KOPT-K1 (cell line): ENCODE data around the gene TTLL5.

Experiments
- H3K27ac ChIP-seq: fragments of 200-600 bp; sonication (generic); 2 replicates; pipeline ENCODE4 v1.5.1; 2016; ENCODE audit warnings: antibody characterized with exemption, mild to moderate bottlenecking, low read depth, low read length; ENCODE audit not compliant: poor library complexity, severe bottlenecking
- H3K36me3 ChIP-seq: fragments of 200-600 bp; sonication (generic); 2 replicates; pipeline ENCODE4 v1.5.1; 2017; ENCODE audit warnings: antibody characterized with exemption, mild to moderate bottlenecking, low read length, moderate library complexity; ENCODE audit not compliant: insufficient read depth
- H3K9me3 ChIP-seq: fragments of 200-600 bp; sonication (generic); 2 replicates; pipeline ENCODE4 v1.5.1; 2017; ENCODE audit warnings: antibody characterized with exemption, low read length, mild to moderate bottlenecking; ENCODE audit not compliant: insufficient read depth, poor library complexity, severe bottlenecking

TTLL5 gene

DNA sequence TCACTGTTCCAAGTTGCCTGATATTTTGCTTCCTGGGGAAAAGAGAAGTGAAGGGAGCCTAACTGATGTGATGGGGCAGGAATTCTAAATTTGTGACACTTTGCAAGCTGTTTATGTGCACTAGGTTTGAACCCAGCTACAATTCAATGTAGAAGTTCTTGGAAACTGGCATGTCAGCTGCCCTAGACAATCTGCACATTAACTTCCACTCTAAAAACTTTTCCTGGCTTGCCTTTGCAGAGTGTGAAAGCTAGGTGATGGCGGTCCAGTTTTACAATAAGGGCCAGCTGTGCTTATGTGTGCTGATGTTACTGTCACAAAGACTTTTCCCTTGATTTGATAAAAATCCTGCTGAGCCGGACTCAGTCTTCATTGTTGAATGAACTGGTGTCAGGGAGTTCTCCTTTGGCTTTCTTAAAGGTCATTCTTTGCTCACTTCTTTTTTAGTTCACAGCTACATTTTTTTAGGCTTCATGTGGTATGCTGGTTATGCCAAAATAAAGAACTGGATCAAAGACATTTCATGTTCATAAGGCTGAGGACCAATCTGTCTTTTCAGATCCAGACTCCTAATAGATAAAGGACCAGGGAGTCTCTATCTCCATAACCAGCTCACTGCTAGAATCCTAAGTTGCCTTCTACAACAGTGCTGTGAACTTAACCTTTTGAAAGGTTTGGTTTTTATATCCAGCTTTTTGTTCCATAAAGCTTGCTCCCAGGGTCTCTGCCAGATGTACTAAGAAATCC, 187.3 kb downstream of the TTLL5 start:
- H3K36me3 ChIP-seq: no peaks in the 10 kb centered on the region
- no peaks in the 10 kb centered on the region for H3K9me3 ChIP-seq
- no peak overlapping the region for H3K27ac ChIP-seq

DNA sequence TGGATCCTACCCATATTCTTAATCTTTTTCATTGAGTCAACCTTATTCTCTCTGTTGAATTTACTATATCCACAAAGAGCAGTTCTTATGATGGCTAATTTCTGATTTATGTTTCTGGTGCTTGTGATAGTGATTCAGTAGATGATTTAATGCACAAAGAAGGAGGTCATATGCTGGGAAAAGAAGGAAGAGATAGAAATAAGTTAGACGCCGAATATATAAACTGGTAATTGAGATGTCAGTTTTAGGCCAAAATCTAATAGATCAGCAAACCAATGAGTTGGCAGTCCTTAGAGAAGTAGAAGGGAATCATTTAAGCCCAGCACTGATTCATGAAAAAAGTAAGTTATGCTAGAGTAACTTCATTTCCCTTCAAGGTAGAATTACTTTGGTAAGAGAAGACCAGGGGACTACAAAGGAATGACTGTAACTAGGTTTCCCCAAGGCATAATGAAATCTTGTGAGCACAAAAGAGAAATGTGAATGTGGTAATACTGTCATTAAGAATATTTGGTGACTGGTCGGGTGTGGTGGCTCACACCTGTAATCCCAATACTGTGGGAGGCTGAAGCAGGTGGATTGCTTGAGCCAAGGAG, 188.4 kb downstream of the TTLL5 start:
- Histone ChIP-seq H3K36me3 (no peaks in the 10 kb centered on the region), H3K27ac (no peak overlapping the region), H3K9me3 (no peaks in the 10 kb centered on the region)

DNA sequence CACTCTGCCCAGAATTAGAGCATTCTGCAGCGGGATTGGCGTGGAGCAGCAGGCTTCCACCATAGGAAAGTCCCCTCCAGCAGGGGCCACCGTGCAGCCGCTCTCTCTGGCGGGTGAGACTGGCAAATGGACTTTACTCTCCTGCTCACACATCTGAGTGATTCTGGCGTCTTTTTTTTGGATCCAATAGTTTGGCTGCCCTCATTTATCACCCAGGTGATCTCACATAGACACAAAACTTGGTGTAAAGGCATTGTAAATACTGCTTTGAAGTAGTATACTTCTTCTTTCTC, 190.5 kb downstream of the TTLL5 start:
- Histone ChIP-seq H3K9me3 (no peaks in the 10 kb centered on the region), H3K36me3 (no peaks in the 10 kb centered on the region), H3K27ac (no peak overlapping the region)

DNA sequence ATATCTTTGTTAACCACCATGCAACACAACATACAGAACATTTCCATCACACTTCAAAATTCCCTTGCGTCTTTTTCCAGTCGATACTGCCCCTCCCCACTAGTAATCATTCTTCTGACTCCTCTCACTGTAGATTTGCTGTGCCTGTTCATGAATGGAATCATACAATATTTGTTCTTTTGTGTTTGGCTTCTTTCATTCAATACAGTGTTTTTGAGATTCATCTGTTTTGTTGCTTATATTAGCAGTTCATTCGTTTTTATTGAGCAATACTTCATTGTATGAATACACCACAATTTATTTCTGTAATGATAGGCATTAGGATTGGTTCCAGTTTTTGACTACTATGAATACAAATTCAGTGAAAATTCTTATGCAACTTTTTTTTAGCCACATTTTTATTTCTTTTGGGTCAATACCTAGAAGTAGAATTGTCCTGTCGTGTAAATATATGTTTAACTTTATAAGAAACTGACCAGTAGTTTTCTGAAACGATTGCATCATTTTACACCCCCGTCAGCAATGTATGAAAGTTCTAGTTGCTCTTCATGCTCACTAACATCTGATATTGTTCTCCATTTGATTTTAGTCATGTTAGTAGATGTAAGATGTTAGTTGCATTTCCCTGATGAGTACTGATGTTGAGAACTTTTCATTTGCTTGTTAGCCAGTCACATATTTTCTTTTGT, 193.2 kb downstream of the TTLL5 start:
- Histone ChIP-seq H3K27ac (no peak overlapping the region), H3K9me3 (no peaks in the 10 kb centered on the region), H3K36me3 (no peaks in the 10 kb centered on the region)

DNA sequence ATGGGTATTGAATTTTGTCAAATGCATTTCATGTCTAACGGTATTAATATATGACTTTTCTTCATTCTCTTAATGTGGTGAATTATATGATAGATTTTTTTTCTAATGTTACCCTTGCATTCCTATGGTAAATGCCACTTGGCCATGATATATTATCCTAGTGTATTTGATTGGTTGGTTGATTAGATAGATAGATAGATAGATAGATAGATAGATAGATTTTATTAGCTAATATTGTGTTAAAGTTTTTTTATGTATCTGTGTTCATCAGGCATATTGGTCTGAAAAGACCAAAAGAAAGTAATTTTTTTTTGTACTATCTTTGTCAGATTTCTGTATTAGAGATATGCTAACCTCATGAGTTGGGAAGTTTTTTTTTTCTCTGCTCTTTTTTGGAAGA, 196.2 kb downstream of the TTLL5 start:
- H3K9me3 ChIP-seq: no peaks in the 10 kb centered on the region
- no peak overlapping the region for H3K27ac ChIP-seq
- H3K36me3 ChIP-seq: no peaks in the 10 kb centered on the region

DNA sequence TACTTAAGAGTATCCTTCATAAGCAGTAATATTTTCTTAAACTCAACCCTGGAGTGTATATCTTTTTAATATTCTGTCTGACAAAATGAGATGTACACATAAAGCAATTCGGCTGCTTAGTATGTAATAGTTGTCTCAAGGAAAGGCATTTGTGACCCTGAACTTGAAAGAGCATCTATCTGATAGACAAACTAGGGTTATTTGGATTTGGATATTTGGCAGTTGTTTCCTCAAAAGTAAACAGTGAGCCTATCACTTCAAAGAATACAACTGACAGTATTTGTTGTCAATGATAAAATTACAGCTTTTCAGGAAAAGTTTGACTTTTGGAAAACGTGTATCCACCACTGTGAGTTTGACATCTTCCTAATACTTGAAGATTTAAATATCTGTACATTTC, 197.3 kb downstream of the TTLL5 start:
- H3K36me3 ChIP-seq: no peaks in the 10 kb centered on the region

DNA sequence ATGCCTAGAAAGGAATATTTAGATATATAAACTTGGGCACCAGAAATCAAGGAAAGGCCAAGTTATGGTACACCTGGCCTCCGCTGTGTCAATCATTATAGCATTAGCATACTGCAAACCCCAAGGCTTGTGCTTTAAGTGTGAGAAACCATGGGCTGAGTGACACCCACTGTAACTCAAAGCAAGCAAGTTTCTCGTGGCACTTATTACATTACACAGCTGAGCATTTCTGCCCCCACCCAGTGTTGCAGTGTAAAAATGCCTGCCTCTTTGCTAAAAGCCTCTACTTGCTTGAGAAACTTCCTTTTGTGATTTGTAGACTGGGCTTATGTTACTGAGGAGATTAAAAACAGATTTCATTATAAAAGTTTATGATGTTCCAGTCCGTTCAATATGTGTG, 198.7 kb downstream of the TTLL5 start:
- no peaks in the 10 kb centered on the region for H3K9me3 ChIP-seq
- H3K36me3 ChIP-seq: no peaks in the 10 kb centered on the region
- no peak overlapping the region for H3K27ac ChIP-seq

More for the DNA sequence above, 197.3 kb downstream of the TTLL5 start:
- H3K9me3 ChIP-seq: no peaks in the 10 kb centered on the region
- no peak overlapping the region for H3K27ac ChIP-seq

DNA sequence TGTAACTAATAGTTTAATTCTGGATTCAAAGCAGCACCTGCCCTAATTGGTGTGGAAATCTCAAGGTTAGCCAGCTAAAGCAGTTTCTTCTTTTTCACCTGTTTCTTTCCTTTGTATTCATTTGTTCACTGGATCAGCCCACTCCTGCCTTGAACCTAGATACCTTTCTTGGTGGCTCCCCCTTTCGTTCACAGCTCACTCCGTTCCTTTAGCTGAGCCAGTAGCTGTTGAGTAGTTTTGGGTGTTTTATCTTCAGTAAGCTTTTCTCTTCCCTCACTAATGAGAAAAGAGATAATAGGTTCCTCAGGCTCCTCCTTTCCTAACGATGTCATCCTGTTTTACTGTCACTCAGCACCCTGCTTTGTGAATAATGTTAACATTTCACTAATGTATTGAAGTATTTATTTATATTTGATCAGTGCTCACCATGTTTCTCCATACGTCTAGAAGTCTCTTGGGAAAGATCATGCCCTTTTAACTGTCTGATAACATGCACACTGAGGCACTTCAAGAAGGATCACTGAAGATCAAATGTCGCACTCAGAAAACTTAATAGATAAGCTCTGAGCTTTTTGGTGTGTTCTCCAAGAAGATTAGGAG, 199.6 kb downstream of the TTLL5 start:
- no peaks in the 10 kb centered on the region for H3K9me3 ChIP-seq
- no peak overlapping the region for H3K27ac ChIP-seq
- H3K36me3 ChIP-seq: no peaks in the 10 kb centered on the region

DNA sequence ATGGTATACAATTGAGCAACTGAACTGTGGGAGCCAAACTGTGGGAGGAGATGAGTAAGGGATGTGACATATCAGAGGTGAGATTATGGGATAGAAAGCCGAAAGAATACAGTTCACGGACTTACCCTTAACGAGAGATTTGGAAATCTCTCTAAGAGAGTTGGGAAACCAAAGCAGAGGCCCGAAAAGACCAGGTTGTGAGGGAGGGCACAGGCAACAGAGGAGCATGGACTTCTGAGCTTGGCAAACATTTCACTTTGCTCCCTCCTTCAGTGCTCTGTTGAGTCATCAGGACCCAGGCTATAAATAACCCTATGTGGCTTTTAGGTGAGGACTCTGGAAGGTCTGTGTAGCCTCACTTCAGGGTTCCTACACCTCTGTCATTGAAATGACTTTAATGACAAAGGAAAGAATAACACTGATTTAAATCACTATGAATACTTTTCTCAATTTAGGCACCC, 200.1 kb downstream of the TTLL5 start:
- Histone ChIP-seq H3K9me3 (no peaks in the 10 kb centered on the region), H3K36me3 (no peaks in the 10 kb centered on the region), H3K27ac (no peak overlapping the region)

DNA sequence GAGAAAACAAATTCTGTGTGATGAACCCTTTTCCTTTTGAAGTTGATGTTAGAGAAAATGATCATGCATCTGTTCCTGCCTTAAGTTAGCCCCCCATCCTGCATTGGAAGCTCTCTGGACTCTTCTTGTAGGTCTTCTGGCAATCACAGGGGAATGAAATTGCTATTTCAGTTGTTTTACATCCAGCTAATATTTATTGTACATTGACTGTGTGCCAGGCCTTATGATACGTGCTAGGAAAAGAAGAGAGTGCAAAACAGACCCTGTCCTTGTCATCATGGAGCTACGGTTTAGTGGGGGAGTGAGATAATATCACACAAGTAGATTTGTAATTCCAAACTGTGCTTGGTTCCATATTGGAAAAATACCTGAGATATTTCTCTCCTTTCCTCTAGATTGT, 202.2 kb downstream of the TTLL5 start:
- Histone ChIP-seq H3K27ac (no peak overlapping the region), H3K9me3 (no peaks in the 10 kb centered on the region)

DNA sequence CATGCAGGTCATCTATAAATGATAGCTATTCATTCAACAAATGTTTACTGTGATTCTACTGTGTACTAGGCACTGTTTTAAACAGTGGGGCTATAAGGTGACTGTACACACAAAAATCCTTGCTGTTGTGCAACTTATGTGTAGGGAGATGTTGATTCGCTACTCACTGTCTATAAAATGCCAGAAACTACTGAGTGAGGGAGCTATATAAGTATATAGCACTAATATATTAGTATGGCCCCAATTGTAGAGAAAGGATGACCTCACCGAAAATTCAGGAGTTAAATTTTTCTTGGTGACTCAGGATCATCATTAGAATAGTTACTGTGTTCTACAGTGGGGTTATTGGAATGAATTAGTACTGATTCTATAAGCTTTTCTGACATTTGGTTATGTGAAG, 203.3 kb downstream of the TTLL5 start:
- no peaks in the 10 kb centered on the region for H3K36me3 ChIP-seq
- H3K9me3 ChIP-seq: no peaks in the 10 kb centered on the region
- no peak overlapping the region for H3K27ac ChIP-seq

More for the DNA sequence above, 202.2 kb downstream of the TTLL5 start:
- H3K36me3 ChIP-seq: no peaks in the 10 kb centered on the region

DNA sequence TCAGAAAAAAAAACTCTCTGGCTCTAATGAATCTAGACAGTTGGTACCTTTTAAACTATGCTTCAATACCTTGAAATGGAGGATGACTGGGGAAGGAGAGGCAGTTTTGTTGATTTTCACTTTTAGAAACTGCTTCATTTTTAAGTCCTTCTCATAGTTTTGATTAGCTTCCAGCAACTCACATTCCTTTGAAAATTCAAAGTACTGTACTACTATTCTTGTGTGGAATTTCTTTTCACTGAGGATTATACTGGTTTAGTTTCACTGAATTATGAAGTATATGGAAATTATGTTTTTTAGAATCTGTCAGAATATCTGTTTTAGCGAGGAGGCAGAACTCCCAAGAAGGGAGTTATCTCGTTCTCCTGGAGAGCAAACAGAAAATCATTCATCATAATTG, 204.5 kb downstream of the TTLL5 start:
- no peak overlapping the region for H3K27ac ChIP-seq
- no peaks in the 10 kb centered on the region for H3K9me3 ChIP-seq
- H3K36me3 ChIP-seq: no peaks in the 10 kb centered on the region

DNA sequence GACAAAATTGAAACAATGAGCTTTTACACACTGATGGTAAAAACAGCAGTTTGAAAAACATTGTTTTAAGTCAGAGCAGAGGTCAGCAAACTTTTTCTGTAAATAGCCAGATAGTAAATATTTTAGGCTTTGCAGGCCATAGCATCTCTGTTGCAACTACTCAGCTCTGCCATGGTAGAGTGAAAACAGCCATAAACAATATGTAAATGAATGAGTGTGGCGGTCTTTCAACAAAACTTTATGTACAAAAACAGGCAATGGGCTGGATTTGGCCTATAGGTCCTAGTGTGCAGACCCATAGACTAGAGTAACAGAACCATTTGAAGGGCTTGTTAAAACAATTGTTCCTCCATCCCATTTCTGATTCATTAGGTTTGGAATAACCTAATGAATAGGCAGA, 205.9 kb downstream of the TTLL5 start:
- H3K27ac ChIP-seq: no peak overlapping the region
- no peaks in the 10 kb centered on the region for H3K9me3 ChIP-seq

DNA sequence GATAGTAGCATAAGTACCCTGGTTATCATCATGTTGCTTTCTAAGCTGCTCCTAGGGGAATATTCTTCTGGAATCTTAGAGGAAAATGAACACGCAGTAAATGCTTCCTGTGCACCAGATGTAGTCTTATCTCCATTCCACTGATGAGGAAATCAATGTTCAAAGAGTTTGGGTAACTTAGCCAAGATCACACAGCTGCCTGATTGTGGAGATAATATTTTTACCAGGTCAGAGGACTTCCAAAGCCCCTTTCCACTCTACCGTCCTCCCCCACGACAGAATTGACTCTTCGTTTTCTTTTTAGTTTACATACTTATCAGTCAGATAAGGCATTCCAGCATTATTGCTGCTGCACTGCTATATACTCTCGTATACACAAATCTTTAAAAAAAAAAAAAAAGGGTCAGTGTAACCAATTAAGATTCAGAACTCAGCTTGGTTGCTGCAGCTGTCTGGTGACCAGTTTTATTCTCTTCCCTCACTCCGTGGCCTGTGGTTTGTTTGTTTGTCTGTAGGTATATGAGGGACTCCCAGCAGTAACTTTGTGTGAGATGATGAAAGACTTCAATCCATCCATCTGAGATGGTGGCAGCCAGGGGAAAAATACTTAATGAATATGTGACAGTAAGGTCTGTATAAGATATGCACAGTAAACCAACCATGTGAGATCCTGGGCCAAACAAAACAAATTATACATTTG, 210.3 kb downstream of the TTLL5 start:
- Histone ChIP-seq H3K9me3 (no peaks in the 10 kb centered on the region), H3K27ac (peak overlapping the region; percentile 20)

More for the DNA sequence above, 205.9 kb downstream of the TTLL5 start:
- H3K36me3 ChIP-seq: no peaks in the 10 kb centered on the region

DNA sequence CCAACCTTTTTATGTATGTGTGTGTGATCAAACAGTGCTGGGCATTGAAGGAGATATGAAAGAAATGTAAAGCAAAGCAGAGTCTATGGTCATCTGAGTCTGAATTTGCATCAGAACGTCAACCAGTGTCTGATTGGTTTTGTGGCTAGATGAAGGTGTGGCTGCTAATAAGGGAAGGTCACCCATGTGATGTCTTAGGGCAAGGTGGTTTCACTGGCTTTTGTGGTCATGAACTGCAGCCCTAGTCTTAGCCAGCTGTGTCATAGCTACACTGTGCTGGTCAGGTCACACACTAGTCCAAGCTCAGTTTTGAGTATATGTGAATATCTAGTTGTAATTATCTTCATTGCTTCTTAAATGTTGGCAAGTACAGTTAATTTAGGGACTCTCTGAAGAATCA, 214.9 kb downstream of the TTLL5 start:
- Histone ChIP-seq H3K27ac (no peak overlapping the region), H3K9me3 (no peaks in the 10 kb centered on the region), H3K36me3 (no peaks in the 10 kb centered on the region)

More for the DNA sequence above, 210.3 kb downstream of the TTLL5 start:
- H3K36me3 ChIP-seq: no peaks in the 10 kb centered on the region
